ENCODE results near the gene NUDT16L1.

The NUDT16L1 gene

GRCh38 chr16:4664538-4665418, 28.6 kb upstream of the NUDT16L1 start:
- no peak for DNase-seq

- no peak for DNase-seq
These were observed 26.7 kb upstream of the NUDT16L1 start for GRCh38 chr16:4666537-4667202.

GRCh38 chr16:4667203-4667963, 26.0 kb upstream of the NUDT16L1 start:
- no peak for DNase-seq

GRCh38 chr16:4668313-4668960, 24.9 kb upstream of the NUDT16L1 start:
- no peak for DNase-seq

- DNase-seq, result no peak
These were observed 19.8 kb upstream of the NUDT16L1 start for GRCh38 chr16:4673387-4674046.

DNA sequence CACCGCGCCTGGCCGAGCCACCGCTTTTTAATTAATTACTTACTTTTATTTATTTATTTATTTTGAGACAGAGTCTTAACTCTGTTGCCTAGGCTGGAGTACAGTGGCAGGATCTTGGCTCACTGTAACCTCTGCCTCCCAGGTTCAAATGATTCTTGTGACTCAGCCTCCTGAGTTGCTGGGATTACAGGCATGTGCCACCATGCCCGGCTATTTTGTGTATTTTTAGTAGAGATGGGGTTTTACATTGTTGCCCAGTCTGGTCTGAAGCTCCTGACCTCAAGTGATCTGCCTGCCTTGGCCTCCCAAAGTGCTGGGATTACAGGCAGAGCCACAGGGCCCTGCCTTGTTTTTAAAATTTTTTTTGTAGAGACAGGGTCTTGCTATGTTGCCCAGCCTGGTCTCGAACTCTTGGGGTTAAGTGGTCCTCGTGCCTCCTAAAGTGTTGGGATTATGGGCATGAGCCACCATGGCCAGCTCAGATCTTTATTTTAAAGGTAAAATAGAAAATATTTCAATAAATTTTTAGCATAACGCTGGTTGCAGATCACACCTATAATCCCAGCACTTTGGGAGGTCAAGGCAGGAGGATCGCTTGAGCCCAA, 18.3 kb upstream of the NUDT16L1 start:
- no peak for DNase-seq

DNA sequence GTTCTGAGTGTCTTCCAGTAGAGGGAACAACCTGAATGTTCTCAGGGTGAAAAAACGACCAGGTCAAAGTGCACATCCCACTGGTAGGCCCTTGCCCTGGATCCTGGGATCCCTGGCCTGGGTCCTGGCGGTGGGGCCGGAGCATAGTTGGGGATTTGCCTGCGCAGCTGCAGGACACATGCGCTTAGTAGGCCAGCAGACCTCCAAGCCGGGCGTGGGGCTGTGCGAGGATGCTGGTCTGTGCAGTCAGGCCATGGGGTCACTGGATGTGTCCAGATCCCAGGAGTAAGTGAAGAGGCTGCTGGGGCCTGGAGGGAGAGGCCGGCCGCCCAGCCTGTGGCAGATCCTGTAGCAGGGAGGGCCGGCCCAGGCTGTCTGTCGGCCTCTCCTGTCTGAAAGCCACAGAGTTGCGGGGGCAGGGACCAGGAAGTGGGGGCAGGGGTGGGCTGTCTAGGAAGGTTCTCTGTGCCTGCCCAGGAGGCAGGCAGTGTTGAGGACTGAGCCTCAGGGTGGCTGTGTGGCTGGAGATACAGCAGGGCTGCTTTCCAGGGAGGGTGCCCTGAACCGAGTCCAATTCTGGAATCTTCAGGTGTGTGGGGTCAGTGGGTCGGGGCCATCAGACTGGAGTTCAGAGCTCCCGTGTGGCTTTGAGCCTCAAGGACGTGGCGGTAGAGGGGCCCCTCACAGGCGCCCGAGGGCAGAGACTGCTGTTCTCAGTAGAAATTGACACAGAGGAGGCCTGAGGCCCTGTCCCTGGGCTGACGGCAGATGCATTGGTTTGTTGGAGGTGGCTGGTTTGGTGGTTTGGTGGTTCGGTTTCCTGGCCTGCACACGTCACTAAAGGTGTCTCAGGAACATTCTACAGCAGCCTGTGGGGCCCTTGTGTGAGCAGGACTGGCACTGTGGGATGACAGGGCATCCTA, 17.2 kb upstream of the NUDT16L1 start:
- no peak for DNase-seq

DNA sequence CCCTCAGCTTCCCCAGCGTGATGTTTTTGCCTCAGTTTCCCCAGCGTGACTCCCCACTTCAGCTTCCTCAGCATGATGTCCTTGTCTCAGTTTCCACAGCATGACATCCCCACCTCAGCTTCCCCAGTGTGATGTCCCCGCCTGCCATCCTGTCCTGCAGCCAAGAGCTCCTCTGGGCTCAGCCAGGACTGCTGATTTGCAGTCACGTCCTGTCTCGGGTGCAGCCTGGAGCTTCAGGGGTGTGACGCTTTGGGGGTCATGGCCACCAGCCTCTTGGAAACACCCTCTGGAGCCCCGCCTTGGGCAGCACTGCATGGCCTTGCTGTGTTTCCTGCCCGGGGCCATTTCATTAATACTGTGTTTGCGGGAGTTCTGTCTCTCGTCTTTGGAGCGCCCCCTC, 16.5 kb upstream of the NUDT16L1 start:
- no peak for DNase-seq

DNA sequence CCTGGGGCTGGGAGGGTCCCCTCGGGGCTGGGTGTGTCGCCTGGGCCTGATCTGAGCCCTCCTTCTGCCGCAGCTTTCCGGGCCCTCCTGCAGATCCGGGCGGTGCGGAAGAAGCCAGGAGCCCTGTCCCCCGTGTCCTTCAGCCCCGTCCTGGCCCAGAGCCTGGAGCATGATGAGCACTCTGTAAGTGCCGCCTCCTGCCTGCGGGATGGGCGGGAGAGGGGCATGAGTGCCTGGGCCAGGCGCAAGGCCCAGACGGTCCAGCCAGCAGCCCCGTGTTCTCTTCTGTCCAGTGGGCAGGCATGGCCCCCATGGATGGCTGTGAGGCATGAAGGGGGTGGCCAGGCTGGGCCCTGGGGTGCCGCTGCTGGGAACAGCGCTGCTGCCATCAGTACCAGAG, 16.0 kb upstream of the NUDT16L1 start:
- no peak for DNase-seq

GRCh38 chr16:4677994-4678393, 15.4 kb upstream of the NUDT16L1 start:
- DNase-seq, result no peak

- no peak for DNase-seq
These were observed 14.8 kb upstream of the NUDT16L1 start for GRCh38 chr16:4678596-4678995.

DNA sequence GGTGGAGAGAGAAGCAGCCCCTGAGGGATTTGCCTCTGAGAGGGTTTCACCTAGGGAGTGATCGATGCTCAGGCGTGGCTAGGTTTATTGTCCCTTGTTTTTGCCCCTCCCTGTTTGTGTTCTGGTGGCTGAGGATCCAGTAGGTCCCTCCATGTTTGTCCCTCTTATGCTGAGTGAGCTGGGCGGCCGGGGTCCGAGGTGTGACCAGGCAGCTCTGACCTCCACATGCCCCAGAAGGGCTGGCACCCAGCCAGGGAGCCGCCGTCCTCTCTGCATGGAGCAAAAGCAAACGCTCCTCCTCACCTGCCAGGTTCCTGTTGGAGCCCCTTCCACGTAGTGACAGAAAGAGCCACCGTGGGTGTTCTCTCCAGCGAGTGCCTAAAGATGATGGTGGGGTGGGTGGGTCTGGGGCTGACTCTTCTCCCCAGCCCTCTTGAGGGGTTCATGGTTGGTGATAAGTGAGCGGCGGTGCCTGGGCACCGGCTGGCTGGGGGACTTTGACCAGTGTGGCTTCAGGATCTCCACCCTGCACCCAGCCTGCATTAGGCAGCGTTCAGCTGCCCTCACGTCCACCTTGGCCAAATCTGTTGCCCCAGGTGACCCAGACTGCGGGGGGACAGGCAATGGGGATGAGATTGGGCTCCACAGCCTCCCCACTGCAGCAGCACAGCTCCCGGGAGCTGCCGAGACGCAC, 14.1 kb upstream of the NUDT16L1 start:
- no peak for DNase-seq

DNA sequence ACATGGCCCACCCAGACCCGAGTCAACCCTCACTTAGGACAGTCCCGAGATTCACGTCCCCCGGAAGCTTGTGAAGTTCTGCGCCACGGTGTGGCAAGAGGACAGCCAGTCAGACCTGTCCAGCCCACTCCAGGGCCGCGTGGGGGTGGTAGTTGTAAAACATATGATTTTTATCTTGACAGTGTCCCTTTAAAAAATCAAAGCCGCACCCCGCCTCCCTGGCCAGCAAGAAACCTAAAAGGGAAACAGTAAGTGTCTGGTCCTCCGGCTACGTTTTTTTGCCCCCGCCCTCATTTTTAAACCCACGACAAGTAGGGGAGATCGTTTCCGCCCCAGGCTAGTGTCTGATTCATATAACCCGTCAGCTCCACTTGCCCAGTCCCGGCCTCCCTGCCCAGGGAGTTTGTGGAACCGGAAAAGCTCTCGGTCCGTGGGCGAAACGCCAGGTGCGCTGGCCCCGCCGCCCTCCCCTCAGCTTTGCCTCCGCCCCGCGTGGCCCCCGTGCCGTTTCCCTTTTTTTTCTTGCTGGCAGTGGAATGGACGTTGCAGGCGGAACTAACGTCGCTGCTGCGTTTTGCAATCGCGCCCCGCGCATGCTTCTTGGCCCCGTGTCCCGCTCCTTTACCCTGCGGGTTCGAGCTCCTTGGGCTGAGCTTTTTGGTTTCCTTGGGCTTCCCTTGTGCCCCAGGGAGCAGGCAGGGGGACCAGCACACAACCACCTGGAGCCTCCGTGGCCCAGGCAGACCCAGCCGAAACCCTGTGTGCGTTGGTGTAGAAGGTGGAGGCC, 13.3 kb upstream of the NUDT16L1 start:
- DNase-seq, result no peak

GRCh38 chr16:4680673-4681470, 12.5 kb upstream of the NUDT16L1 start:
- no peak for DNase-seq

GRCh38 chr16:4681471-4682083, 11.8 kb upstream of the NUDT16L1 start:
- DNase-seq, result no peak

DNA sequence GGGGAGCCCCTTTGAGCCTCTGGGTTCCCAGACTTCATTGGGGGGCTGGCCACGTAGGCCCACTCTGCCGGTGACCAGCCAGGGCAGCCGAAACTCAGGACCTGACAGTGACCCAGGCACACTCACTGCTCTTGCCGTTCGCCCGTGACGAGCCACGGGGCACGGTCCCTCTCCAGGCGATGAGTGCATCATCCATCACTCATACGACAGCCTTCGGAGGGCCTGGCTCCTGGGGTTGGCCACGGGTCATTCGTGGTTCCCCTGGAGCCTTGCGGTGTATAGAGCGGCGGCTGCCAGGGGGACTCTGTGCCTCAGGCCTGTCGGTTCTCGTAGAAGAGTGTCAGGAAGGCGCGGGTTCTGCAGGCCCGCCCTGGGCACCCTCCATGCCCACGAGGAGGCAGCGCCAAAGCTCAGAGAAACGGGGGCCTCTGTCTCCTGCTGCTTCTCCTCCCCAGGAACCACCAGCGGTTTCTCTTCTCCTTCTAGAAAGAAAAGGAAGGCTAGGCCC, 11.2 kb upstream of the NUDT16L1 start:
- DNase-seq, result no peak

GRCh38 chr16:4682616-4683254, 10.6 kb upstream of the NUDT16L1 start:
- no peak for DNase-seq
